Uterus (tissue), 4 donors: Measurements from ENCODE around the gene DEXI. TPM values are rescaled to one million over a fixed set of nuclear protein-coding genes. Genes with fewer than 3 reads are reported as not detected.
"Not testable (repeated sequence)": the region's sequence is repeated elsewhere in the genome, so short reads cannot be mapped to it uniquely, and the experiment has no call there.

Source experiments
- DNase-seq, 2 donors: peaks; one replicate each; pipeline ENCODE4 v3.0.0-alpha.2; 2019 to 2020
- H3K27ac ChIP-seq, 2 donors: fragments of 200-600 bp; sonication (generic); 1 replicate in 1 of 2; 2 replicates in 1 of 2; pipeline ENCODE4 v1.5.1; 2016 to 2018
- H3K27me3 ChIP-seq, 2 donors: fragments of 200-600 bp; sonication (generic); one replicate each; pipeline ENCODE4 v1.5.1; 2018 to 2019; ENCODE audit warnings: control low read depth in 1 of 2
- H3K36me3 ChIP-seq, 2 donors: fragments of 200-600 bp; sonication (generic); one replicate each; pipeline ENCODE4 v1.5.1; 2019; ENCODE audit warnings: control low read depth in 1 of 2
- H3K4me1 ChIP-seq, 2 donors: fragments of 200-600 bp; sonication (generic); one replicate each; pipeline ENCODE4 v1.5.1; 2018 to 2019; ENCODE audit warnings: control low read depth in 1 of 2
- H3K4me3 ChIP-seq, 2 donors: fragments of 200-600 bp; sonication (generic); 1 replicate in 1 of 2; 2 replicates in 1 of 2; pipeline ENCODE4 v1.5.1; 2018 to 2019; ENCODE audit warnings: mild to moderate bottlenecking in 1 of 2
- H3K9me3 ChIP-seq, 2 donors: fragments of 200-600 bp; sonication (generic); one replicate each; pipeline ENCODE4 v1.5.1; 2019; ENCODE audit warnings: control low read depth in 1 of 2
- CTCF ChIP-seq, 4 experiments: fragments of 200-600 bp in 2 of 4; fragments of 450-650 bp in 2 of 4; sonication (generic) in 2 of 4; IDR thresholded peaks; one replicate each; pipeline ENCODE4 v1.5.1; 2016 to 2019; ENCODE audit warnings: antibody characterized with exemption in 4 of 4, mild to moderate bottlenecking in 2 of 4, moderate library complexity in 1 of 4
- POLR2A ChIP-seq, 2 donors: fragments of 450-650 bp; IDR thresholded peaks; one replicate each; pipeline ENCODE4 v1.6.1; 2016; ENCODE audit warnings: antibody characterized with exemption in 2 of 2, mild to moderate bottlenecking in 1 of 2, moderate library complexity in 1 of 2
- intact Hi-C: fragments of 100-400 bp; cut with DNase I; formaldehyde crosslinking; loops from one replicate; pipeline ENCODE4 v1.15.1; 2023; ENCODE audit warnings: low total_unique reads
- total RNA-seq, 4 donors: library from RNA; depleted of rRNA in 3 of 4; stranded (reverse); fragments of >200 nt in 3 of 4; gene quantifications; one replicate each; pipeline versions ENCODE4 v1.1.0 to v1.2.4, GENCODE V29; 2014 to 2023
- donor health status: DM: yes; HTN: yes; CAD: no.

The DEXI gene
- total RNA-seq, 4 donors from 2014 or later: 15.6 to 70.2 (median 42.6) TPM

DNA sequence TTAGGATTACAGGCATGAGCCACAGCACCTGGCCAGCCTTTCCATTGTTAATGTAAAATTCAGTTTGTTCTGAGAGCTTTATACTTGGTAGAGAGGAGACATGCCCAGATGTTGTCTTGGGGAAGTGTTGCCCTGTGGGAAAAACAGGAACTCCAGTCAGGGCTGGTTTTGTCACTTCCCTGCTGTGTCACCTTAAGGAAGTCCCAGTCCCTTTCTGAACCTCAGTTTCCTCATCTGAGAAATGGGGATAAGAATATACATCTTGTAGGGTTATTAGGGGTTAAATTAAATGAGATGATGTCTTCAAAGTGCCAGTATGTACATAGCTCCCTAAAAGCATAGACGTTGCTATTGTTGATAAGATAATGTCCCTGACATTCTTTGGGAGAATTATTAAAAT lies 27.3 kb upstream of the DEXI start:
- DNase-seq: no peak
- H3K27me3 ChIP-seq: no peaks in the 10 kb centered on the region
- H3K4me1 ChIP-seq: no peaks in the 10 kb centered on the region
- TF ChIP-seq CTCF (IDR thresholded peaks at IDR 0.05): no peak
- TF ChIP-seq POLR2A (IDR thresholded peaks at IDR 0.05): no peak
- no peak overlapping the region for H3K27ac ChIP-seq
- intact Hi-C loops: no loop called here
- no peaks in the 10 kb centered on the region for H3K36me3 ChIP-seq
- H3K4me3 ChIP-seq: no peak overlapping the region
- H3K9me3 ChIP-seq: no peaks in the 10 kb centered on the region

DNA sequence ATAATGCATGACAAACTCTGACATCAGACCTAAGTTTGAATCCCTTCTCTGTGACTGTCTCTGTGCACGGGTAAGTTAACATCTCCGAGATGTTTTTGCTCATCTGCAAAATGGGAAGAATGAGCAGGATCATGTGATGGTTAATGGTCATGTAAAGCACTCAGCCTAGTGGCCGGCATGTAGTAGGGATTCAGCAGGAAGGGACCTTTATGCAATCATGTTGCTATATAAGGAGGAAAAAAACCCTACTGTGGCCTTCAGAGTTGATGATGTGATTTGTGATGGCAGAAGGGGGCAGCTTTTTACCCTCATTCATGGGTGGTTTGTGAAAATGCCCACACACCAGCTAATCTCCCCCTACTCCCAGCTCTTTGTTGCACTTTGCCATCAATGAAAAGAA lies 26.2 kb upstream of the DEXI start:
- intact Hi-C loops: no loop called here
- H3K36me3 ChIP-seq: no peaks in the 10 kb centered on the region
- no peak overlapping the region for H3K4me3 ChIP-seq
- no peaks in the 10 kb centered on the region for H3K9me3 ChIP-seq
- no peaks in the 10 kb centered on the region for H3K27me3 ChIP-seq
- no peak for DNase-seq
- TF ChIP-seq CTCF (IDR thresholded peaks at IDR 0.05): no peak
- no peak for TF ChIP-seq POLR2A (IDR thresholded peaks at IDR 0.05)
- H3K27ac ChIP-seq: no peak overlapping the region
- H3K4me1 ChIP-seq: no peaks in the 10 kb centered on the region

DNA sequence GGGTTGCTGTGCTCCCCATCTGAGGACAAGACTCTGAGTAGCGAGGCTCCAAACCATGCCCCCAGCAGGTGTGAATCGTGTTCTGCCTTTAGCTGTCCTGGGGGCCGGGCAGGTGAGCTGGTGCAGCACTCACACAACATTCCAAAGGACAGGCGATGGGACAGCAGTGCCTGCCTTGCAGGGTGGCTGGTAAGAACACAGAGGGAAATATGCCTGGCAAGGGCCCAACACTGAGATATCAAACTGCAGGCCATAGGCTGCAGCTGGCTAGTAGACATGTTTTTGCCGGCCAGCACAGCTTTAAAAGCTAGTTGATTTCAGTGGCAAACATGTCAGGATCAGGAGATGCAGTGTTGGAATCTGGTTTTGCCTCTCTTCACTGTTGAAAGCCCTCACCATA lies 25.7 kb upstream of the DEXI start:
- no peaks in the 10 kb centered on the region for H3K9me3 ChIP-seq
- H3K27ac ChIP-seq: no peak overlapping the region
- no peak overlapping the region for H3K4me3 ChIP-seq
- no peak for DNase-seq
- TF ChIP-seq CTCF (IDR thresholded peaks at IDR 0.05) (no peak), POLR2A (IDR thresholded peaks at IDR 0.05) (no peak)
- H3K4me1 ChIP-seq: no peaks in the 10 kb centered on the region
- intact Hi-C loops: no loop called here
- H3K27me3 ChIP-seq: no peaks in the 10 kb centered on the region
- H3K36me3 ChIP-seq: no peaks in the 10 kb centered on the region

- H3K27me3 ChIP-seq, H3K4me3 ChIP-seq, H3K9me3 ChIP-seq, H3K36me3 ChIP-seq, DNase-seq, intact Hi-C loops, H3K4me1 ChIP-seq, H3K27ac ChIP-seq: not testable (repeated sequence)
Measured at GRCh38 chr16:10966559-10966958, 24.3 kb upstream of the DEXI start.

GRCh38 chr16:10966129-10966528 lies 23.9 kb upstream of the DEXI start:
- intact Hi-C loops: no loop called here
- no peak overlapping the region for H3K4me3 ChIP-seq
- no peaks in the 10 kb centered on the region for H3K4me1 ChIP-seq
- no peaks in the 10 kb centered on the region for H3K27me3 ChIP-seq
- DNase-seq: no peak
- no peaks in the 10 kb centered on the region for H3K36me3 ChIP-seq
- no peak overlapping the region for H3K27ac ChIP-seq
- TF ChIP-seq POLR2A (IDR thresholded peaks at IDR 0.05) (no peak), CTCF (IDR thresholded peaks at IDR 0.05) (no peak)
- no peaks in the 10 kb centered on the region for H3K9me3 ChIP-seq

- H3K4me1 ChIP-seq: no peaks in the 10 kb centered on the region
- H3K4me3 ChIP-seq: no peak overlapping the region
- no peak overlapping the region for H3K27ac ChIP-seq
- DNase-seq: no peak
- TF ChIP-seq POLR2A (IDR thresholded peaks at IDR 0.05) (no peak), CTCF (IDR thresholded peaks at IDR 0.05) (no peak)
- no peaks in the 10 kb centered on the region for H3K9me3 ChIP-seq
- no peaks in the 10 kb centered on the region for H3K27me3 ChIP-seq
- intact Hi-C loops: loop anchor here (2.0 kb wide), 1 partner anchor 293 kb away; no protein-coding TSS in a partner anchor
- H3K36me3 ChIP-seq: no peaks in the 10 kb centered on the region
Measured at GRCh38 chr16:10965440-10966061, 23.3 kb upstream of the DEXI start.
